CD8-positive, alpha-beta memory T cell (primary cell): Measurements from ENCODE around the gene MAPKAPK2. TPM values are rescaled to one million over a fixed set of nuclear protein-coding genes. Genes with fewer than 3 reads are reported as not detected.
A peak's percentile ranks its signal among the peaks of the same experiment; 100 is the strongest.

Experiments used
- CTCF ChIA-PET: fragments of 350-600 bp; sonication (Branson Sonifier 250); formaldehyde crosslinking; loops from one replicate; lab custom pipeline; 2021; ENCODE audit warnings: antibody characterized with exemption; lab: Charles Lee
- POLR2A ChIA-PET: fragments of 350-600 bp; sonication (Branson Sonifier 250); formaldehyde crosslinking; loops from one replicate; lab custom pipeline; 2021; ENCODE audit warnings: antibody characterized with exemption; lab: Charles Lee
- DNase-seq, 5 donors: peaks; one replicate each; pipeline versions ENCODE4 v3.0.0 to v3.0.0-alpha.2; 2020 to 2022; ENCODE audit warnings: mixed read lengths in 1 of 5
- H3K27ac ChIP-seq: one replicate; pipeline ENCODE4 v1.7.0; 2013; ENCODE audit warnings: low read depth, mild to moderate bottlenecking, low read length, moderate library complexity
- H3K27me3 ChIP-seq: 2 replicates; pipeline ENCODE4 v1.7.0; 2013; ENCODE audit warnings: low read length, mild to moderate bottlenecking; ENCODE audit not compliant: insufficient read depth, poor library complexity, severe bottlenecking
- H3K36me3 ChIP-seq: 2 replicates; pipeline ENCODE4 v1.7.0; 2013; ENCODE audit warnings: mild to moderate bottlenecking, low read length, moderate library complexity; ENCODE audit not compliant: insufficient read depth
- H3K4me1 ChIP-seq: 2 replicates; pipeline ENCODE4 v1.7.0; 2013; ENCODE audit warnings: mild to moderate bottlenecking, low read length, moderate library complexity; ENCODE audit not compliant: insufficient read depth
- H3K4me3 ChIP-seq: 2 replicates; pipeline ENCODE4 v1.7.0; 2013; ENCODE audit warnings: mild to moderate bottlenecking, low read length
- H3K9me3 ChIP-seq: 2 replicates; pipeline ENCODE4 v1.7.0; 2013; ENCODE audit warnings: mild to moderate bottlenecking, low read length
- H3K27ac Mint-ChIP-seq, 8 donors: one replicate each; pipeline ENCODE4 v1.8.0; 2020 to 2021; ENCODE audit warnings: mixed read lengths in 8 of 8, mild to moderate bottlenecking in 6 of 8, inconsistent platforms in 3 of 8, moderate library complexity in 3 of 8
- H3K27me3 Mint-ChIP-seq, 2 donors: one replicate each; pipeline ENCODE4 v1.8.0; 2020 to 2021; ENCODE audit warnings: mixed read lengths in 2 of 2, mild to moderate bottlenecking in 1 of 2, moderate library complexity in 1 of 2
- H3K36me3 Mint-ChIP-seq, 3 donors: one replicate each; pipeline ENCODE4 v1.8.0; 2020 to 2021; ENCODE audit warnings: mixed read lengths in 3 of 3, inconsistent platforms in 1 of 3, mild to moderate bottlenecking in 1 of 3
- H3K4me1 Mint-ChIP-seq, 3 donors: one replicate each; pipeline ENCODE4 v1.8.0; 2020 to 2021; ENCODE audit warnings: mixed read lengths in 3 of 3, inconsistent platforms in 1 of 3, mild to moderate bottlenecking in 1 of 3
- H3K4me3 Mint-ChIP-seq, 7 donors: one replicate each; pipeline ENCODE4 v1.8.0; 2020 to 2021; ENCODE audit warnings: mixed read lengths in 7 of 7, mild to moderate bottlenecking in 6 of 7, moderate library complexity in 4 of 7, inconsistent platforms in 2 of 7
- H3K9me3 Mint-ChIP-seq, 5 donors: one replicate each; pipeline ENCODE4 v1.8.0; 2020 to 2022; ENCODE audit warnings: mixed read lengths in 5 of 5, mild to moderate bottlenecking in 3 of 5, moderate library complexity in 2 of 5, inconsistent platforms in 1 of 5
- polyA plus RNA-seq: library from polyadenylated mRNA; unstranded; fragments of 300-500 nt; fragmentation: Illumina TruSeq; gene quantifications from one replicate; pipeline ENCODE4 v1.2.3, GENCODE V29; 2021
- total RNA-seq, 2 experiments: library from RNA; stranded (reverse); gene quantifications; one replicate each; pipeline ENCODE4 v1.2.3, GENCODE V29; 2021

Gene MAPKAPK2
- total and polyA plus RNA-seq, 3 experiments from 2014 or later = 5.0 to 79.1 (median 78.4) TPM

- Histone ChIP-seq H3K9me3 (no peaks in the 10 kb centered on the region), H3K4me3 (no peak overlapping the region), H3K27me3 (no peaks in the 10 kb centered on the region), H3K4me1 (peaks cover 55% of the 10 kb centered on the region), H3K36me3 (peaks cover 6% of the 10 kb centered on the region), H3K27ac (no peak overlapping the region)
- Mint-ChIP-seq H3K36me3 (peaks cover 4 to 55% (median 7%) of the 10 kb centered on the region in 3 donors), H3K27me3 (no peaks in the 10 kb centered on the region), H3K4me3 (peak overlapping the region in 6 of 7 donors; percentile 7 to 79 (median 54)), H3K9me3 (no peaks in the 10 kb centered on the region), H3K4me1 (peaks cover 60 to 62% (median 62%) of the 10 kb centered on the region in 3 donors), H3K27ac (peak overlapping the region; percentile 86 to 98 (median 92))
- peak; percentile 66 to 80 (median 74) for DNase-seq
- CTCF ChIA-PET = interaction anchor here (0.7 to 9.8 kb wide), 62 partner anchors 9 to 247 kb away, joined by 3 to 232 read pairs (median 4); partner anchors contain the start of genes DYRK3, IL10 and IL19
- POLR2A ChIA-PET = interaction anchor here (0.6 to 1.9 kb wide), 11 partner anchors 19 to 190 kb away, joined by 3 to 13 read pairs (median 5); partner anchors contain the start of gene FCMR
Measured at GRCh38 chr1:206734499-206735142, 49.9 kb downstream of the MAPKAPK2 start.

GRCh38 chr1:206735553-206736031 lies 50.9 kb downstream of the MAPKAPK2 start:
- no peaks in the 10 kb centered on the region for H3K9me3 ChIP-seq
- H3K36me3 ChIP-seq = no peaks in the 10 kb centered on the region
- no peak overlapping the region for H3K27ac ChIP-seq
- no peaks in the 10 kb centered on the region for H3K27me3 Mint-ChIP-seq
- H3K9me3 Mint-ChIP-seq = no peaks in the 10 kb centered on the region
- peaks cover 65% of the 10 kb centered on the region for H3K4me1 ChIP-seq
- H3K4me3 ChIP-seq = no peak overlapping the region
- H3K4me3 Mint-ChIP-seq = peak overlapping the region in 1 of 7 donors; percentile 79
- H3K4me1 Mint-ChIP-seq = peaks cover 65 to 68% (median 66%) of the 10 kb centered on the region in 3 donors
- peak overlapping the region; percentile 86 to 98 (median 92) for H3K27ac Mint-ChIP-seq
- no peaks in the 10 kb centered on the region for H3K27me3 ChIP-seq
- ChIA-PET CTCF (interaction anchor here (0.8 to 9.8 kb wide), 33 partner anchors 9 to 247 kb away, joined by 3 to 232 read pairs (median 7); partner anchors contain the start of genes DYRK3, IL10 and IL19), POLR2A (interaction anchor here (0.9 to 1.9 kb wide), 8 partner anchors 20 to 190 kb away, joined by 3 to 13 read pairs (median 5); partner anchors contain the start of gene FCMR)
- no peak for DNase-seq
- H3K36me3 Mint-ChIP-seq = peaks cover 4 to 46% (median 7%) of the 10 kb centered on the region in 3 donors

GRCh38 chr1:206736878-206737728 lies 52.4 kb downstream of the MAPKAPK2 start:
- Histone ChIP-seq H3K27ac (peak overlapping the region; percentile 71), H3K9me3 (no peaks in the 10 kb centered on the region), H3K36me3 (no peaks in the 10 kb centered on the region), H3K4me1 (peaks cover 68% of the 10 kb centered on the region), H3K4me3 (peak overlapping the region; percentile 23), H3K27me3 (no peaks in the 10 kb centered on the region)
- ChIA-PET CTCF (interaction anchor here (1.0 to 9.8 kb wide), 11 partner anchors 11 to 245 kb away, joined by 3 to 232 read pairs (median 5); partner anchors contain the start of gene DYRK3), POLR2A (interaction anchor here (0.6 to 1.3 kb wide), 5 partner anchors 8 to 172 kb away, joined by 3 to 6 read pairs (median 4); no protein-coding TSS in a partner anchor)
- Mint-ChIP-seq H3K4me3 (peak overlapping the region; percentile 0 to 79 (median 65)), H3K9me3 (no peaks in the 10 kb centered on the region), H3K36me3 (peaks cover 4 to 30% (median 7%) of the 10 kb centered on the region in 3 donors), H3K27ac (peak overlapping the region; percentile 86 to 98 (median 92)), H3K27me3 (no peaks in the 10 kb centered on the region), H3K4me1 (peaks cover 68 to 78% (median 73%) of the 10 kb centered on the region in 3 donors)
- DNase-seq = peak; percentile 46 to 87 (median 67)

- H3K27me3 ChIP-seq = no peaks in the 10 kb centered on the region
- DNase-seq = peak in 1 of 5 donors; percentile 35
- ChIA-PET CTCF (interaction anchor here (0.9 to 9.8 kb wide), 5 partner anchors 12 to 196 kb away, joined by 3 to 232 read pairs (median 3); no protein-coding TSS in a partner anchor), POLR2A (interaction anchor here (1.3 kb wide), 1 partner anchor 65 kb away, joined by 6 read pairs; no protein-coding TSS in a partner anchor)
- peak overlapping the region; percentile 71 for H3K27ac ChIP-seq
- Mint-ChIP-seq H3K36me3 (peaks cover 4 to 24% (median 4%) of the 10 kb centered on the region in 3 donors), H3K4me3 (peak overlapping the region; percentile 0 to 79 (median 65)), H3K9me3 (no peaks in the 10 kb centered on the region), H3K27ac (peak overlapping the region; percentile 86 to 98 (median 92)), H3K4me1 (peaks cover 69 to 85% (median 77%) of the 10 kb centered on the region in 3 donors), H3K27me3 (no peaks in the 10 kb centered on the region)
- H3K4me3 ChIP-seq = peak overlapping the region; percentile 23
- H3K4me1 ChIP-seq = peaks cover 68% of the 10 kb centered on the region
- no peaks in the 10 kb centered on the region for H3K36me3 ChIP-seq
- no peaks in the 10 kb centered on the region for H3K9me3 ChIP-seq
Measured at GRCh38 chr1:206737729-206738201, 53.1 kb downstream of the MAPKAPK2 start.

DNA sequence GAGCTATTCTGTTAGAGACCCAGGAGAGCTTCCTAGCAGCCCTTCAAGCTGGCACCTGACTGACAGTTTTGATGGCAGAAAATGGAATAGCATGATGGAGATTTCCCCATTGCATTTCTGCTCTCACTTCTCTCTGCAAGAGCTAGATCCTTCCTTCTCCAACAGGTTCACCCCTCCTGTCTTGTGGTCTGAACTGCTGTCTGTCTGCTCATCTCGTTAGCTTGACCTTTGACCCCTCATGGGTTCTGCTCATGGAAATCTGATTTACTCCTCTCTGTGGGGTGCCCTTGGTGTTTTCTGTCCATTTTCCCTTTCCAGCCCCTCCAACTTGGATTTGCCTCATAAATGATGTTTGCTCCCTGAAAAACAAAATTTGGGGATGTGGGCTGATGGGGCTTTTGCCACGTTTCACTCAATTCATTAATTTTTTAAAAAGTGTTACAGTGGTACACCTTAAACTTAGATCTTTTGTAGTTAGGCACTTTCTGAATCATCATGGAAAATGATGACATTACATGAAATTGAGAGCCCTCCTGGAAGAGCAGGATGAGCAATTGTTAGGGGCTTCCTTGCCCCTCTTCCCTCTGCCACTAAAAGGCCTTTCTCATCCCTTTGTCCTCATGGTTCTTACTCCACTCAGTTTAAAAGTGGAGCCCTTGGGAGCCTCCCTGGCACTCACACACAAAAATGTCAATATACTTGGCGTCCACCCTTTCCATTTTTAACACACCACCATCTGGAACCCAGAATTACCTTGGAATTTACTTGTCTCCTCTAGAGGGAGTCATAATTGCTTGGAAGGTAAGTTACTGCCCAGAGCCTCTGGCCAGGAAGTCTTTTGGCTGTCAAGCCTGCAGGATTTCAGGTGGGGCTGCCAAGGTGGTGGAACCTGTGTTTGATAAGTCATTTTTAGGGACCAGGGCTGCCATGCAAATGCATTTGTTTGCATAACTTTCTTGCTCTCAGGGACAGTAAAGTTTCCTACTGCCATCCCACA lies 54.0 kb downstream of the MAPKAPK2 start:
- ChIA-PET CTCF (interaction anchor here (0.9 to 9.8 kb wide), 9 partner anchors 10 to 244 kb away, joined by 3 to 232 read pairs (median 4); no protein-coding TSS in a partner anchor), POLR2A (no interaction called here)
- no peaks in the 10 kb centered on the region for H3K27me3 ChIP-seq
- H3K36me3 ChIP-seq = no peaks in the 10 kb centered on the region
- no peaks in the 10 kb centered on the region for H3K9me3 ChIP-seq
- Mint-ChIP-seq H3K27me3 (no peaks in the 10 kb centered on the region), H3K36me3 (peaks cover 0 to 16% (median 0%) of the 10 kb centered on the region in 3 donors), H3K27ac (peak overlapping the region; percentile 89 to 98 (median 92)), H3K9me3 (no peaks in the 10 kb centered on the region), H3K4me3 (peak overlapping the region in 6 of 7 donors; percentile 17 to 79 (median 70)), H3K4me1 (peaks cover 76 to 93% (median 84%) of the 10 kb centered on the region in 3 donors)
- H3K27ac ChIP-seq = no peak overlapping the region
- H3K4me3 ChIP-seq = peak overlapping the region; percentile 23
- peaks cover 72% of the 10 kb centered on the region for H3K4me1 ChIP-seq
- DNase-seq = no peak

- Mint-ChIP-seq H3K27ac (peak overlapping the region; percentile 73 to 98 (median 92)), H3K9me3 (no peaks in the 10 kb centered on the region), H3K27me3 (no peaks in the 10 kb centered on the region), H3K36me3 (peaks cover 0 to 8% (median 0%) of the 10 kb centered on the region in 3 donors), H3K4me3 (peak overlapping the region; percentile 14 to 79 (median 71)), H3K4me1 (peaks cover 74 to 92% (median 87%) of the 10 kb centered on the region in 3 donors)
- Histone ChIP-seq H3K9me3 (no peaks in the 10 kb centered on the region), H3K27me3 (no peaks in the 10 kb centered on the region), H3K4me1 (peaks cover 72% of the 10 kb centered on the region), H3K36me3 (no peaks in the 10 kb centered on the region), H3K4me3 (no peak overlapping the region), H3K27ac (no peak overlapping the region)
- peak in 1 of 5 donors; percentile 59 for DNase-seq
- CTCF ChIA-PET = interaction anchor here (0.8 to 2.1 kb wide), 11 partner anchors 9 to 243 kb away, joined by 3 to 8 read pairs (median 4); no protein-coding TSS in a partner anchor
- POLR2A ChIA-PET = interaction anchor here (0.6 to 1.2 kb wide), 2 partner anchors 169 to 182 kb away, joined by 3 to 4 read pairs; no protein-coding TSS in a partner anchor
Measured at GRCh38 chr1:206739411-206740076, 54.8 kb downstream of the MAPKAPK2 start.
